ENCODE results near the gene UNC13D.

UNC13D gene

GRCh38 chr17:75855310-75856061 is 11.3 kb upstream of the UNC13D start, which contains the start of gene WBP2 (continued):
- TF ChIP-seq ZNF513 (tag by site-specific recombination; IDR thresholded peaks at IDR 0.05) (no peak), ZBTB44 (tag by site-specific recombination; IDR thresholded peaks at IDR 0.05) (no peak), ZNF529 (tag by site-specific recombination; IDR thresholded peaks at IDR 0.05; ENCODE audit: insufficient replicate concordance) (no peak), ZNF544 (tag by site-specific recombination; IDR thresholded peaks at IDR 0.05) (no peak), ZNF707 (tag by site-specific recombination; IDR thresholded peaks at IDR 0.05) (no peak), ZNF76 (tag by site-specific recombination; IDR thresholded peaks at IDR 0.05; ENCODE audit: borderline replicate concordance, low read depth) (peak; percentile 99), ZNF645 (tag by site-specific recombination; IDR thresholded peaks at IDR 0.05) (no peak), ZNF335 (tag by site-specific recombination; conservative IDR thresholded peaks at IDR 0.05) (peak; percentile 75), ZXDB (tag by site-specific recombination; IDR thresholded peaks at IDR 0.05) (peak; percentile 99), ZNF585B (tag by site-specific recombination; IDR thresholded peaks at IDR 0.05) (no peak), ZSCAN23 (tag by site-specific recombination; IDR thresholded peaks at IDR 0.05) (0 out of 2 replicates have a peak, but pooled peaks have one; percentile 21), ZNF404 (tag by site-specific recombination; IDR thresholded peaks at IDR 0.05) (no peak), ZNF843 (tag by site-specific recombination; IDR thresholded peaks at IDR 0.05) (peak; percentile 72; the same call in 1 of the 2 replicates), ZNF146 (tag by site-specific recombination; IDR thresholded peaks at IDR 0.05) (no peak; the same call in 1 of the 2 replicates), SP3 (tag by site-specific recombination; IDR thresholded peaks at IDR 0.05) (peak; percentile 97), ZBTB8A (tag by site-specific recombination; IDR thresholded peaks at IDR 0.05) (peak; percentile 80), ZBTB20 (tag by site-specific recombination; IDR thresholded peaks at IDR 0.05) (peak; percentile 82)
- TF ChIP-seq, protein P1, sequence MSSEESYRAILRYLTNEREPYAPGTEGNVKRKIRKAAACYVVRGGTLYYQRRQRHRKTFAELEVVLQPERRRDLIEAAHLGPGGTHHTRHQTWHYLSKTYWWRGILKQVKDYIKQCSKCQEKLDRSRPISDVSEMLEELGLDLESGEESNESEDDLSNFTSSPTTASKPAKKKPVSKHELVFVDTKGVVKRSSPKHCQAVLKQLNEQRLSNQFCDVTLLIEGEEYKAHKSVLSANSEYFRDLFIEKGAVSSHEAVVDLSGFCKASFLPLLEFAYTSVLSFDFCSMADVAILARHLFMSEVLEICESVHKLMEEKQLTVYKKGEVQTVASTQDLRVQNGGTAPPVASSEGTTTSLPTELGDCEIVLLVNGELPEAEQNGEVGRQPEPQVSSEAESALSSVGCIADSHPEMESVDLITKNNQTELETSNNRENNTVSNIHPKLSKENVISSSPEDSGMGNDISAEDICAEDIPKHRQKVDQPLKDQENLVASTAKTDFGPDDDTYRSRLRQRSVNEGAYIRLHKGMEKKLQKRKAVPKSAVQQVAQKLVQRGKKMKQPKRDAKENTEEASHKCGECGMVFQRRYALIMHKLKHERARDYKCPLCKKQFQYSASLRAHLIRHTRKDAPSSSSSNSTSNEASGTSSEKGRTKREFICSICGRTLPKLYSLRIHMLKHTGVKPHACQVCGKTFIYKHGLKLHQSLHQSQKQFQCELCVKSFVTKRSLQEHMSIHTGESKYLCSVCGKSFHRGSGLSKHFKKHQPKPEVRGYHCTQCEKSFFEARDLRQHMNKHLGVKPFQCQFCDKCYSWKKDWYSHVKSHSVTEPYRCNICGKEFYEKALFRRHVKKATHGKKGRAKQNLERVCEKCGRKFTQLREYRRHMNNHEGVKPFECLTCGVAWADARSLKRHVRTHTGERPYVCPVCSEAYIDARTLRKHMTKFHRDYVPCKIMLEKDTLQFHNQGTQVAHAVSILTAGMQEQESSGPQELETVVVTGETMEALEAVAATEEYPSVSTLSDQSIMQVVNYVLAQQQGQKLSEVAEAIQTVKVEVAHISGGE (tag by site-specific recombination; conservative IDR thresholded peaks at IDR 0.05; ENCODE audit: low read depth), result peak; percentile 88
- TF ChIP-seq, protein P2, sequence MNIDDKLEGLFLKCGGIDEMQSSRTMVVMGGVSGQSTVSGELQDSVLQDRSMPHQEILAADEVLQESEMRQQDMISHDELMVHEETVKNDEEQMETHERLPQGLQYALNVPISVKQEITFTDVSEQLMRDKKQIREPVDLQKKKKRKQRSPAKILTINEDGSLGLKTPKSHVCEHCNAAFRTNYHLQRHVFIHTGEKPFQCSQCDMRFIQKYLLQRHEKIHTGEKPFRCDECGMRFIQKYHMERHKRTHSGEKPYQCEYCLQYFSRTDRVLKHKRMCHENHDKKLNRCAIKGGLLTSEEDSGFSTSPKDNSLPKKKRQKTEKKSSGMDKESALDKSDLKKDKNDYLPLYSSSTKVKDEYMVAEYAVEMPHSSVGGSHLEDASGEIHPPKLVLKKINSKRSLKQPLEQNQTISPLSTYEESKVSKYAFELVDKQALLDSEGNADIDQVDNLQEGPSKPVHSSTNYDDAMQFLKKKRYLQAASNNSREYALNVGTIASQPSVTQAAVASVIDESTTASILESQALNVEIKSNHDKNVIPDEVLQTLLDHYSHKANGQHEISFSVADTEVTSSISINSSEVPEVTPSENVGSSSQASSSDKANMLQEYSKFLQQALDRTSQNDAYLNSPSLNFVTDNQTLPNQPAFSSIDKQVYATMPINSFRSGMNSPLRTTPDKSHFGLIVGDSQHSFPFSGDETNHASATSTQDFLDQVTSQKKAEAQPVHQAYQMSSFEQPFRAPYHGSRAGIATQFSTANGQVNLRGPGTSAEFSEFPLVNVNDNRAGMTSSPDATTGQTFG (tag by site-specific recombination; IDR thresholded peaks at IDR 0.05; ENCODE audit: borderline replicate concordance), result no peak
- TF ChIP-seq, protein P3, sequence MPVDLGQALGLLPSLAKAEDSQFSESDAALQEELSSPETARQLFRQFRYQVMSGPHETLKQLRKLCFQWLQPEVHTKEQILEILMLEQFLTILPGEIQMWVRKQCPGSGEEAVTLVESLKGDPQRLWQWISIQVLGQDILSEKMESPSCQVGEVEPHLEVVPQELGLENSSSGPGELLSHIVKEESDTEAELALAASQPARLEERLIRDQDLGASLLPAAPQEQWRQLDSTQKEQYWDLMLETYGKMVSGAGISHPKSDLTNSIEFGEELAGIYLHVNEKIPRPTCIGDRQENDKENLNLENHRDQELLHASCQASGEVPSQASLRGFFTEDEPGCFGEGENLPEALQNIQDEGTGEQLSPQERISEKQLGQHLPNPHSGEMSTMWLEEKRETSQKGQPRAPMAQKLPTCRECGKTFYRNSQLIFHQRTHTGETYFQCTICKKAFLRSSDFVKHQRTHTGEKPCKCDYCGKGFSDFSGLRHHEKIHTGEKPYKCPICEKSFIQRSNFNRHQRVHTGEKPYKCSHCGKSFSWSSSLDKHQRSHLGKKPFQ (tag by site-specific recombination; IDR thresholded peaks at IDR 0.05), result no peak
- TF ChIP-seq, protein P4, sequence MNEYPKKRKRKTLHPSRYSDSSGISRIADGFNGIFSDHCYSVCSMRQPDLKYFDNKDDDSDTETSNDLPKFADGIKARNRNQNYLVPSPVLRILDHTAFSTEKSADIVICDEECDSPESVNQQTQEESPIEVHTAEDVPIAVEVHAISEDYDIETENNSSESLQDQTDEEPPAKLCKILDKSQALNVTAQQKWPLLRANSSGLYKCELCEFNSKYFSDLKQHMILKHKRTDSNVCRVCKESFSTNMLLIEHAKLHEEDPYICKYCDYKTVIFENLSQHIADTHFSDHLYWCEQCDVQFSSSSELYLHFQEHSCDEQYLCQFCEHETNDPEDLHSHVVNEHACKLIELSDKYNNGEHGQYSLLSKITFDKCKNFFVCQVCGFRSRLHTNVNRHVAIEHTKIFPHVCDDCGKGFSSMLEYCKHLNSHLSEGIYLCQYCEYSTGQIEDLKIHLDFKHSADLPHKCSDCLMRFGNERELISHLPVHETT (tag by site-specific recombination; IDR thresholded peaks at IDR 0.05), result no peak
- TF ChIP-seq, protein P5, sequence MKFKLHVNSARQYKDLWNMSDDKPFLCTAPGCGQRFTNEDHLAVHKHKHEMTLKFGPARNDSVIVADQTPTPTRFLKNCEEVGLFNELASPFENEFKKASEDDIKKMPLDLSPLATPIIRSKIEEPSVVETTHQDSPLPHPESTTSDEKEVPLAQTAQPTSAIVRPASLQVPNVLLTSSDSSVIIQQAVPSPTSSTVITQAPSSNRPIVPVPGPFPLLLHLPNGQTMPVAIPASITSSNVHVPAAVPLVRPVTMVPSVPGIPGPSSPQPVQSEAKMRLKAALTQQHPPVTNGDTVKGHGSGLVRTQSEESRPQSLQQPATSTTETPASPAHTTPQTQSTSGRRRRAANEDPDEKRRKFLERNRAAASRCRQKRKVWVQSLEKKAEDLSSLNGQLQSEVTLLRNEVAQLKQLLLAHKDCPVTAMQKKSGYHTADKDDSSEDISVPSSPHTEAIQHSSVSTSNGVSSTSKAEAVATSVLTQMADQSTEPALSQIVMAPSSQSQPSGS (tag by site-specific recombination; IDR thresholded peaks at IDR 0.05; ENCODE audit: low read depth), result no peak

Data from HEK293 (cell line).